Panc1 (cell line): ENCODE results near the gene MYBPH.

Experiments used
- CTCF ChIP-seq: fragments of 450-650 bp; IDR thresholded peaks from 2 replicates; pipeline ENCODE4 v1.5.1; 2017; ENCODE audit warnings: mild to moderate bottlenecking
- POLR2AphosphoS5 ChIP-seq: IDR thresholded peaks from 2 replicates; pipeline ENCODE4 v1.6.1; 2012; ENCODE audit warnings: mild to moderate bottlenecking, low read depth, low read length, moderate library complexity
- SIN3A ChIP-seq: IDR thresholded peaks from 2 replicates; pipeline ENCODE4 v1.6.1; 2012; ENCODE audit warnings: low read depth, mild to moderate bottlenecking, low read length, moderate library complexity, borderline replicate concordance; ENCODE audit not compliant: insufficient read depth
- TCF7L2 ChIP-seq: IDR thresholded peaks from 2 replicates; pipeline ENCODE4 v1.6.1; 2011; ENCODE audit warnings: mild to moderate bottlenecking, low read depth, low read length, inconsistent platforms
- TF ChIP-seq, protein P1 (sequence below), 2 experiments: IDR thresholded peaks; 2 replicates each; pipeline ENCODE4 v1.6.1; 2011 to 2012; ENCODE audit warnings: low read depth in 2 of 2, control low read depth in 1 of 2, low read length in 1 of 2, mild to moderate bottlenecking in 1 of 2, moderate library complexity in 1 of 2; ENCODE audit not compliant: insufficient read depth in 1 of 2

GRCh38 chr1:203122159-203122558 lies 53.5 kb downstream of the MYBPH start:
- TF ChIP-seq CTCF, result no peak
- TF ChIP-seq, protein P1, sequence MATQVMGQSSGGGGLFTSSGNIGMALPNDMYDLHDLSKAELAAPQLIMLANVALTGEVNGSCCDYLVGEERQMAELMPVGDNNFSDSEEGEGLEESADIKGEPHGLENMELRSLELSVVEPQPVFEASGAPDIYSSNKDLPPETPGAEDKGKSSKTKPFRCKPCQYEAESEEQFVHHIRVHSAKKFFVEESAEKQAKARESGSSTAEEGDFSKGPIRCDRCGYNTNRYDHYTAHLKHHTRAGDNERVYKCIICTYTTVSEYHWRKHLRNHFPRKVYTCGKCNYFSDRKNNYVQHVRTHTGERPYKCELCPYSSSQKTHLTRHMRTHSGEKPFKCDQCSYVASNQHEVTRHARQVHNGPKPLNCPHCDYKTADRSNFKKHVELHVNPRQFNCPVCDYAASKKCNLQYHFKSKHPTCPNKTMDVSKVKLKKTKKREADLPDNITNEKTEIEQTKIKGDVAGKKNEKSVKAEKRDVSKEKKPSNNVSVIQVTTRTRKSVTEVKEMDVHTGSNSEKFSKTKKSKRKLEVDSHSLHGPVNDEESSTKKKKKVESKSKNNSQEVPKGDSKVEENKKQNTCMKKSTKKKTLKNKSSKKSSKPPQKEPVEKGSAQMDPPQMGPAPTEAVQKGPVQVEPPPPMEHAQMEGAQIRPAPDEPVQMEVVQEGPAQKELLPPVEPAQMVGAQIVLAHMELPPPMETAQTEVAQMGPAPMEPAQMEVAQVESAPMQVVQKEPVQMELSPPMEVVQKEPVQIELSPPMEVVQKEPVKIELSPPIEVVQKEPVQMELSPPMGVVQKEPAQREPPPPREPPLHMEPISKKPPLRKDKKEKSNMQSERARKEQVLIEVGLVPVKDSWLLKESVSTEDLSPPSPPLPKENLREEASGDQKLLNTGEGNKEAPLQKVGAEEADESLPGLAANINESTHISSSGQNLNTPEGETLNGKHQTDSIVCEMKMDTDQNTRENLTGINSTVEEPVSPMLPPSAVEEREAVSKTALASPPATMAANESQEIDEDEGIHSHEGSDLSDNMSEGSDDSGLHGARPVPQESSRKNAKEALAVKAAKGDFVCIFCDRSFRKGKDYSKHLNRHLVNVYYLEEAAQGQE (IDR thresholded peaks at IDR 0.05; ENCODE audit: insufficient read depth in 1 of 2, low read depth in 2 of 2, low read length in 1 of 2), result no peak
- TF ChIP-seq POLR2AphosphoS5, result no peak
- no peak for TF ChIP-seq SIN3A
- no peak for TF ChIP-seq TCF7L2
